Measurements from ENCODE around the gene RNF126. TPM values are rescaled to one million over a fixed set of nuclear protein-coding genes. Genes with fewer than 3 reads are reported as not detected.
A peak's percentile ranks its signal among the peaks of the same experiment; 100 is the strongest.
"Not testable (repeated sequence)": the region's sequence is repeated elsewhere in the genome, so short reads cannot be mapped to it uniquely, and the experiment has no call there.

RNF126 gene
- total RNA-seq, 2 experiments from 2014 or later = 71.3 to 78.4 TPM

DNA sequence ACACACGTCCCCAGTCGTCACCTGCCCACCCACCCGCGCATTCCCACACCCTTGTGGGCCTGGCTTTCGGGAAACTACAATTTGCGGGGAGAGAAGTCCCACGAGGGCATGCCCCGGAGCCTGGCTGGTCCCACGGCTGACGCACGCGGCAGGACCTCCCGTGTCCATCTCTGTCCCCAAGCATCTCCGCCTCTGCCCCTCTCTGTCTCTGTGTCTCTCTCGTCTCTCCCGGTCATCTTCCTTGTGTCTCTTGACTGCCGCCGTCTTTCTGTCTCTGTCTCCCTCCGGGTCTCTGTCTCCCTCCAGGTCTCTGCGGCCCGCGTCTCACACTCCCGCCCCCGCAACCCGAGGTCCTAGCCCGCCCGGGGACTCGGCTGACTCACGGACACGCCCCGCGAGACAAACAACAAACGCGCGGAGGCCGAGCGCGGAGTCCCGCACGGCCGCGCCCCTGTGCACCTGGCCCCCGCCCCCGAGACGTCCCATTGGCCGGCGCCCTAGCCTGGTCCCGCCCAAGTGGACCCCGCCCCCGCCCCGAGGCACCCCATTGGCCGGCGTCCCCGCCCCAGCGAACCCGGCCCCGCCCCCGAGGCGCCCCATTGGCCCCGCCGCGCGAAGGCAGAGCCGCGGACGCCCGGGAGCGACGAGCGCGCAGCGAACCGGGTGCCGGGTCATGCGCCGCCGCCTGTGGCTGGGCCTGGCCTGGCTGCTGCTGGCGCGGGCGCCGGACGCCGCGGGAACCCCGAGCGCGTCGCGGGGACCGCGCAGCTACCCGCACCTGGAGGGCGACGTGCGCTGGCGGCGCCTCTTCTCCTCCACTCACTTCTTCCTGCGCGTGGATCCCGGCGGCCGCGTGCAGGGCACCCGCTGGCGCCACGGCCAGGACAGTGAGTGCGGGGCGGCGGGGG is 23.5 kb downstream of the RNF126 start, which contains the start of gene FGF22:
FGF22 (plus strand) TSS at position 627 of the 908 bp plus-strand sequence; CDS start at position 674, 47 bp downstream.
- Mint-ChIP-seq H3K4me1 (ENCODE audit: low read depth) (peaks cover 5% of the 10 kb centered on the region), H3K4me3 (peak within 1 kb of the TSS; percentile 64), H3K9me3 (ENCODE audit: insufficient read depth) (no peaks in the 10 kb centered on the region), H3K27me3 (ENCODE audit: low read depth) (no peaks in the 10 kb centered on the region), H3K36me3 (ENCODE audit: low read depth) (no peaks in the 10 kb centered on the region), H3K27ac (no peak within 1 kb of the TSS)
- ChIA-PET POLR2A (no interaction called here), CTCF (no interaction called here)
- DNase-seq (peak; percentile 95), ATAC-seq (peak; percentile 98)

DNA sequence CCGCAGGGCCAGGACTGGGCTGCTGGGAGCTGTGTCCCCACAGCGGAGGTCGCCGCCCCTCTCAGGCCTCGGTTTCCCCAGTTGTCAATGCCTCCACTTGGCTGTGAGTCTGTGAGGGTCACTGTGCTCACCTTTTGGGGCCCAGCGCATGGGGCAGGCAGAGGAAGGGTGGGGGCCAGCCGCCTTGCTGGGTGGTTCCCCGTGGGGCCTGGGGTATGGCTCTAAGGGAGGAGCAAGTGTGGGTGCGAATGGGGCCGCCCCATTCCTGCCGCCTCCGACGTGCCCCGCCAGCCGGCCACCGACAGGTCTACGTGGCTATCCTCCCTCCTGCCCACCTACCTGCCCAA is 24.1 kb downstream of the RNF126 start:
- Mint-ChIP-seq H3K36me3 (ENCODE audit: low read depth) (no peaks in the 10 kb centered on the region), H3K27ac (no peak overlapping the region), H3K4me1 (ENCODE audit: low read depth) (peaks cover 11% of the 10 kb centered on the region), H3K27me3 (ENCODE audit: low read depth) (no peaks in the 10 kb centered on the region), H3K4me3 (peak overlapping the region; percentile 64), H3K9me3 (ENCODE audit: insufficient read depth) (no peaks in the 10 kb centered on the region)
- DNase-seq = no peak
- CTCF ChIA-PET = no interaction called here
- POLR2A ChIA-PET = no interaction called here
- no peak for ATAC-seq

GRCh38 chr19:634975-635652 is 27.9 kb downstream of the RNF126 start:
- H3K9me3 Mint-ChIP-seq (ENCODE audit: insufficient read depth) = no peaks in the 10 kb centered on the region
- ChIA-PET CTCF (interaction anchor here (1.1 kb wide), 1 partner anchor 52 kb away, joined by 3 read pairs; no protein-coding TSS in a partner anchor), POLR2A (no interaction called here)
- H3K27me3 Mint-ChIP-seq (ENCODE audit: low read depth) = no peaks in the 10 kb centered on the region
- H3K36me3 Mint-ChIP-seq (ENCODE audit: low read depth) = peaks cover 10% of the 10 kb centered on the region
- DNase-seq (no peak), ATAC-seq (no peak)
- peaks cover 29% of the 10 kb centered on the region for H3K4me1 Mint-ChIP-seq (ENCODE audit: low read depth)
- H3K4me3 Mint-ChIP-seq = no peak overlapping the region
- no peak overlapping the region for H3K27ac Mint-ChIP-seq

DNA sequence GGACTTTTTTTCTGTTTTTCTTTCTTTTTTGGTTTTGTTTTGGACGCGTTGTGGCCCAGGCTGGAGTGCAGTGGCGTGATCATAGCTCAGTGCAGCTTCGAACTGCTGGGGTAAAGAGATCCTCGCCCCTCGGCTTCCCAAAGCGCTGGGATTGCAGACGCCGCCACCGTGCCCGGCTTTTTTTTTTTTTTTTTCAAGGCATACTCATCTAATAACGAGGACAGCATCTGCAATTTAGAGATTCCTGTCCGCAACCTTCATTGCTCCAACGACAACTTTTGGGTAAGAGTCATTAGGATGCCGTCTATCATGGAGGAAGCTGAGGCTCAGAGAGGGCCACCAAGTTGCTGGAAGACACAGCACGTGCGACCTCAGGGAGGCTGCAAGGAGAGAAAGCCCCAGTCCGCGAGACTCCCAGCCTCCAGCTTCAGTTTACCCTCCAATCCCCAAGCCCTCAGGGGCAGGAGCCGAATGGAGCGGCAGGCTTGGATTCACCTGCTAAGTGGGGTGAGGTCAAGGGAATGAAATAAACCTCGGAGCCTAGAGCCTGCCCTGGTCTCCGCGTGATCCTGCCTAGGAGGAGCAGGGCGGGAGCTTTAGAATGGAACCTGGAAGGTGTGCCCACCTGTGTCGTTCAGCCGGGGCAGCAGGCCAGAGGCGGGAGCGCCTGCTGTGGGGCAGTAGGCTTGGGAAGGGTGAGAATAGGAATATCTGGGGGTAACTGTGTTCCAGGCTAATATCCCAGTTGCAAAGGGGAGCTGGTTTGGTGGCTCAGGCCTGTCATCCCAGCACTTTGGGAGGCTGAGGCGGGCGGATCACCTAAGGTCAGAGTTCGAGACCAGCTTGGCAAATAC is 29.0 kb downstream of the RNF126 start:
- Mint-ChIP-seq H3K36me3 (ENCODE audit: low read depth) (peaks cover 15% of the 10 kb centered on the region), H3K27me3 (ENCODE audit: low read depth) (no peaks in the 10 kb centered on the region), H3K27ac (peak overlapping the region; percentile 90), H3K4me1 (ENCODE audit: low read depth) (peaks cover 26% of the 10 kb centered on the region), H3K9me3 (ENCODE audit: insufficient read depth) (no peaks in the 10 kb centered on the region), H3K4me3 (peak overlapping the region; percentile 91)
- ATAC-seq = peak; percentile 5
- ChIA-PET CTCF (interaction anchor here (1.0 to 1.1 kb wide), 2 partner anchors 27 to 51 kb away, joined by 3 read pairs; no protein-coding TSS in a partner anchor), POLR2A (interaction anchor here (1.0 kb wide), 1 partner anchor 29 kb away, joined by 3 read pairs; the partner anchor contains the start of gene RNF126)
- no peak for DNase-seq

DNA sequence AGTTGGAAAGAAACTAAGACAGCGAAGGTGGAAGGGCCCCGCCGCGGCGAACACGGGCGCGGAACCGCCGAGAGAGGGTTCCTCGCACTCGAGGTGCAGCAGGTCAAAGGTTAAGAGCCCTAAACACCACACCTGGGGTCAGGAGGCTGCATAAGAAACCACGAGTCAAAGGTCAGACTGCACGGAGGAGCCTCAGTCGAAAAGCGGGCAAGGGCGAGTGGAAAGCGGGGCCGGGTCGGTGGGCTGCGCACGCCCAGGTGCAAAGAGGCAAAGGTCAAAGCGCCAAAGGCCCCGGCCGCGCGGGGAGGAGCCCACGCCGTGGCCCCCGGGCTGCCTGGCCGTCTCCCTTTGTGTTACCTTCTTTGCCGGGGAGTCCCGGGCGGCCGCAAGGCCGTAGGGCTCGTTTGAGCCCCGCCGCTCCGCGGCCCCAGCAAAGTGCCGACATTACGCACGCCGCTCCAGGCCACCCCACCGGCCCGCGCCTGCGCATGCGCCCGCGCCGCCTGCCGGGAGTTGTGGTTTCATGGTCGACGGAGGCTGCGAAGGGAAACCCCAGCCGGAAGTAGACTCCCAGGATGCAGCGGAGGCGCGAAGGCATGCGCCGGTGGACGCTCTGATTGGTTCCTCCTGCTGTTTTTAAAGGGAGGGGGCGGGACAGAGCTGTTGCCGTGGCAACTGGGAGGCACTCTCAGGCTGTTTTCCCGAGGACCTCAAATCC is 29.8 kb downstream of the RNF126 start, which contains the start of gene POLRMT:
POLRMT (minus strand) TSS at position 470 of the 718 bp plus-strand sequence; CDS start at position 445, 25 bp downstream.
- no peaks in the 10 kb centered on the region for H3K9me3 Mint-ChIP-seq (ENCODE audit: insufficient read depth)
- DNase-seq (peak; percentile 97), ATAC-seq (peak; percentile 91)
- H3K4me3 Mint-ChIP-seq = peak within 1 kb of the TSS; percentile 91
- no peaks in the 10 kb centered on the region for H3K27me3 Mint-ChIP-seq (ENCODE audit: low read depth)
- peaks cover 25% of the 10 kb centered on the region for H3K4me1 Mint-ChIP-seq (ENCODE audit: low read depth)
- CTCF ChIA-PET = interaction anchor here (1.0 to 1.3 kb wide), 2 partner anchors 28 to 49 kb away, joined by 3 read pairs; no protein-coding TSS in a partner anchor
- POLR2A ChIA-PET = interaction anchor here (0.8 to 1.1 kb wide), 4 partner anchors 28 to 728 kb away, joined by 3 to 4 read pairs (median 4); partner anchors contain the start of gene RNF126
- peak within 1 kb of the TSS; percentile 90 for H3K27ac Mint-ChIP-seq
- peaks cover 21% of the 10 kb centered on the region for H3K36me3 Mint-ChIP-seq (ENCODE audit: low read depth)

- no peaks in the 10 kb centered on the region for H3K27me3 Mint-ChIP-seq (ENCODE audit: low read depth)
- CTCF ChIA-PET = interaction anchor here (1.2 to 1.3 kb wide), 2 partner anchors 9 to 48 kb away, joined by 3 read pairs; no protein-coding TSS in a partner anchor
- peak overlapping the region; percentile 91 for H3K4me3 Mint-ChIP-seq
- peak overlapping the region; percentile 90 for H3K27ac Mint-ChIP-seq
- H3K4me1 Mint-ChIP-seq (ENCODE audit: low read depth) = peaks cover 25% of the 10 kb centered on the region
- POLR2A ChIA-PET = interaction anchor here (0.6 to 1.1 kb wide), 4 partner anchors 21 to 729 kb away, joined by 3 to 4 read pairs (median 4); partner anchors contain the start of gene RNF126
- no peaks in the 10 kb centered on the region for H3K9me3 Mint-ChIP-seq (ENCODE audit: insufficient read depth)
- DNase-seq = peak; percentile 63
- peak; percentile 55 for ATAC-seq
- peaks cover 21% of the 10 kb centered on the region for H3K36me3 Mint-ChIP-seq (ENCODE audit: low read depth)
These were observed 30.4 kb downstream of the RNF126 start for GRCh38 chr19:632579-633067.

- Mint-ChIP-seq H3K4me3 (peak overlapping the region; percentile 22), H3K36me3 (ENCODE audit: low read depth) (peaks cover 26% of the 10 kb centered on the region), H3K9me3 (ENCODE audit: insufficient read depth) (no peaks in the 10 kb centered on the region), H3K27ac (no peak overlapping the region), H3K4me1 (ENCODE audit: low read depth) (peaks cover 25% of the 10 kb centered on the region), H3K27me3 (ENCODE audit: low read depth) (no peaks in the 10 kb centered on the region)
- no peak for ATAC-seq
- POLR2A ChIA-PET = no interaction called here
- CTCF ChIA-PET = interaction anchor here (0.9 to 1.6 kb wide), 2 partner anchors 46 to 120 kb away, joined by 3 to 4 read pairs; no protein-coding TSS in a partner anchor
- no peak for DNase-seq
These were observed 32.9 kb downstream of the RNF126 start for GRCh38 chr19:629961-630714.

GRCh38 chr19:629515-629914 is 33.5 kb downstream of the RNF126 start:
- ATAC-seq; POLR2A ChIA-PET; H3K4me3 Mint-ChIP-seq; H3K9me3 Mint-ChIP-seq (ENCODE audit: insufficient read depth); H3K27ac Mint-ChIP-seq; H3K27me3 Mint-ChIP-seq (ENCODE audit: low read depth); DNase-seq: not testable (repeated sequence)
- Mint-ChIP-seq H3K4me1 (ENCODE audit: low read depth) (peaks cover 25% of the 10 kb centered on the region), H3K36me3 (ENCODE audit: low read depth) (peaks cover 26% of the 10 kb centered on the region)
- CTCF ChIA-PET = interaction anchor here (1.3 to 1.6 kb wide), 2 partner anchors 45 to 119 kb away, joined by 4 to 6 read pairs; no protein-coding TSS in a partner anchor

- DNase-seq (no peak), ATAC-seq (no peak)
- Mint-ChIP-seq H3K27me3 (ENCODE audit: low read depth) (no peaks in the 10 kb centered on the region), H3K36me3 (ENCODE audit: low read depth) (peaks cover 26% of the 10 kb centered on the region), H3K27ac (no peak overlapping the region), H3K4me1 (ENCODE audit: low read depth) (peaks cover 16% of the 10 kb centered on the region), H3K9me3 (ENCODE audit: insufficient read depth) (no peaks in the 10 kb centered on the region), H3K4me3 (no peak overlapping the region)
- POLR2A ChIA-PET = no interaction called here
- CTCF ChIA-PET = interaction anchor here (1.3 kb wide), 1 partner anchor 44 kb away, joined by 6 read pairs; no protein-coding TSS in a partner anchor
These were observed 34.8 kb downstream of the RNF126 start for GRCh38 chr19:628168-628567.

DNA sequence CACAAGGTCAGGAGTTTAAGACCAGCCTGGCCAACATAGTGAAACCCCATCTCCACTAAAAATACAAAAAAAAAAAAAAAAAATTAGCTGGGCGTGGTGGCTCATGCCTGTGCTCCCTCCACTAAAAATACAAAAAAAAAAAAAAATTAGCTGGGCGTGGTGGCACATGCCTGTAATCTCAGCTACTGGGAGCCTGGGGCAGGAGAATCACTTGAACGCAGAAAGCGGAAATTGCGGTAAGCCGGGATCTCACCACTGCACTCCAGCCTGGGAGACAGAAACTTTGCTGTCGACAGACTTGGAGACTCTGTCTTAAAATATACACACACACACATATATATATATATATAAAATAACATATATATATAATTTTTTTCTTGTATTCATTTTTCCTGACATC is 36.4 kb downstream of the RNF126 start:
- ATAC-seq; H3K4me3 Mint-ChIP-seq; CTCF ChIA-PET; DNase-seq; H3K27me3 Mint-ChIP-seq (ENCODE audit: low read depth); H3K27ac Mint-ChIP-seq; H3K4me1 Mint-ChIP-seq (ENCODE audit: low read depth); H3K9me3 Mint-ChIP-seq (ENCODE audit: insufficient read depth); POLR2A ChIA-PET: not testable (repeated sequence)
- peaks cover 22% of the 10 kb centered on the region for H3K36me3 Mint-ChIP-seq (ENCODE audit: low read depth)

Measured in activated CD8-positive, alpha-beta T cell treated with anti-CD3 and anti-CD28 coated beads, Interleukin-2, amount 10 ng/mL, durations not matched to agents 7 days and 5 days (primary cell).